ENCODE results near the gene USP48.

Gene USP48

DNA sequence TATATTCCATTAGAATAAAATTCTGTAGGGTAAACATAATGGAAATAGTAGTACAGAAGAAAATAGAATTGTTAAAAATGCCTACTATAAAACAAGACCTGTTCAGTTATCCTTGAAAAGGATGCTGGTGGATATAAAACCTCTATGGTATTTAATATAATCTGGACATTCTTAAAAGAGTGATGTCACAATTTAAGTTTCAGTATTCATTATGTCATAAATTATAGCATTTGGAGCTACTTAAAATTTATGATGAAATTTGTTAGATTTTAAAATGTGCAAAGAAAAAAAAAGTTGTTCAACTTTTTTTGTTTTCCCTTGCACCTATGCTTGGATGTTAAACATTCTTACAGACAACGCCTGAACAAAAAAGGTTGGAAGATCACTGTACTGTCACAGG lies 50.3 kb downstream of the USP48 start:
- Histone ChIP-seq H4K20me1 (no peaks in the 10 kb centered on the region), H3K27ac (no peak overlapping the region), H3K4me3 (no peak overlapping the region), H3K4me1 (no peaks in the 10 kb centered on the region), H3K4me2 (no peak overlapping the region), H3K27me3 (no peaks in the 10 kb centered on the region), H3K36me3 (peaks cover 89% of the 10 kb centered on the region), H3K9ac (no peak overlapping the region), H3K9me3 (no peaks in the 10 kb centered on the region)
- no peak for TF ChIP-seq Cebpa-rat (IDR thresholded peaks at IDR 0.05)

DNA sequence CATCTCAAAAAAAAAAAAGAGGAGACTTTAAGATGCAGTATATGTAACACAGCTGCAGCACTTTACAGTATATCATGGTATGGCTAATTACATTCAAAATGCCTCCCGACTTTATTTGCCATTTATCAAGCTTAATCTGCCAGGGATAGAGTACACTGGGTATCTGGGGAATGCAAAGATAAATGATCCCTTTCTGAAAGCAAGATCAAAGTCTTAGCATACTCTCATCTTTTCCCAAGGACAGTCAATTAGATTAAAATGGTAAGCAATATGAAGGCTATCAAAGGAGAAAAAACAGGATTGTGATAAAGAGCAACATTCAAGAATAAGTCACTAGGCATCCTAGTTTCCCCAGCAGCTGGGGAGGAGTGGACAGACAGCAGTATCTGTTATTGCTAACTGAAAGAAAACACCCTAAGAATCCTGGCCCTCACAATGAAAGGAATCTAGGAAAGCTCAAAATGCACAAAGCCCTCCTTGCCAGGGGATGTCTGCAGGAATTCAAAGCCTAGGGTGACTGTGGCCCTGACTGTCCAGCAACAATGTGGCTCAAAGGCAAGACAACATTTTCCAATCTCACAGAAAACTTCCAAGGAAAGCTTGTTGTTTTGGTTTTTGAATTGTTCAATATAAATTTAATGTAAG lies 57.1 kb downstream of the USP48 start:
- no peak overlapping the region for H3K27ac ChIP-seq
- no peak overlapping the region for H3K4me2 ChIP-seq
- peaks cover 11% of the 10 kb centered on the region; the same call in 1 of the 2 replicates for H4K20me1 ChIP-seq
- peaks cover 94% of the 10 kb centered on the region for H3K36me3 ChIP-seq
- H3K4me1 ChIP-seq, result no peaks in the 10 kb centered on the region
- TF ChIP-seq Cebpa-rat (IDR thresholded peaks at IDR 0.05), result no peak
- no peaks in the 10 kb centered on the region for H3K27me3 ChIP-seq
- H3K9me3 ChIP-seq, result no peaks in the 10 kb centered on the region
- H3K9ac ChIP-seq, result no peak overlapping the region
- H3K4me3 ChIP-seq, result no peak overlapping the region

DNA sequence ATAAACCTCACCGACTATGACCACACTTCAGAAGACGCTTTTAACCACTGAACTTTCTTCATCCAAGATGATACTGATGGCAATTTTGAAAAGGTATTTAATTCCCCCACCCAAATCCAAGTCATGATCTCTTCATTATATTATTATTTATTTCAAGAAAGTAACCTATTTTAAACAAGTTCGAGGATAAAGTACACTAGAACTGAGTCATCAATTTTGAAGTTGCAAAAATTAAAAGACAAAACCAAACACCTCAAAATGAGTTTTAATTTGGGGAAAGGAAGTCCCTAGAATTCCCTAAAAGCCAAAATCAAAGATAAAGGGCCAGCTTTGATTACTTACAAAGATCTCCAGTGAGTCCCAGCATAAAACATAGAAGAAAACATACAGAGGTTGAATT lies 58.4 kb downstream of the USP48 start:
- Histone ChIP-seq H3K9me3 (no peaks in the 10 kb centered on the region), H3K4me2 (no peak overlapping the region), H3K36me3 (peaks cover 93% of the 10 kb centered on the region), H3K9ac (no peak overlapping the region), H4K20me1 (peaks cover 11% of the 10 kb centered on the region; the same call in 1 of the 2 replicates), H3K27me3 (no peaks in the 10 kb centered on the region), H3K4me1 (no peaks in the 10 kb centered on the region), H3K27ac (no peak overlapping the region), H3K4me3 (no peak overlapping the region)
- TF ChIP-seq Cebpa-rat (IDR thresholded peaks at IDR 0.05), result no peak

DNA sequence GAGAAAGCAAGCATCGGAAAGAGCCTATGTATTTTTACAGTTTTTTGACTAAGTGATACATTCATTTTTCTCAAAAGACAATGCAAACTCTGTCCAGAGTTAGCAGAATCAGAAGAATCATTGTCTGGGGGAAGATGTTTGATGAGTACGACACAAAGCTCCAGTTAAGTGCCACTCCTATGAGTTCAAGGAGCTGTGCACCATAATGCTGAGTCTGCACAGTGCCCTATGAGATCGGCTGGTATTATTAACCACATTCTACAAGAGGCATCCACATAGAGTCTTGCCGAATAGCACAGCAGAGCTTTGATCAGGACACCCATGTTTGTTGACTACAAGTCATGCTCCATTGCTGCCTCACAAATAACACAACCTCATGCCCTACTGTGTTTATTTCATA lies 58.9 kb downstream of the USP48 start:
- Histone ChIP-seq H3K27ac (no peak overlapping the region), H3K4me1 (no peaks in the 10 kb centered on the region), H3K9ac (no peak overlapping the region), H3K4me2 (no peak overlapping the region), H3K9me3 (no peaks in the 10 kb centered on the region), H3K27me3 (no peaks in the 10 kb centered on the region), H3K4me3 (no peak overlapping the region), H4K20me1 (peaks cover 11% of the 10 kb centered on the region; the same call in 1 of the 2 replicates), H3K36me3 (peaks cover 94% of the 10 kb centered on the region)
- no peak for TF ChIP-seq Cebpa-rat (IDR thresholded peaks at IDR 0.05)

DNA sequence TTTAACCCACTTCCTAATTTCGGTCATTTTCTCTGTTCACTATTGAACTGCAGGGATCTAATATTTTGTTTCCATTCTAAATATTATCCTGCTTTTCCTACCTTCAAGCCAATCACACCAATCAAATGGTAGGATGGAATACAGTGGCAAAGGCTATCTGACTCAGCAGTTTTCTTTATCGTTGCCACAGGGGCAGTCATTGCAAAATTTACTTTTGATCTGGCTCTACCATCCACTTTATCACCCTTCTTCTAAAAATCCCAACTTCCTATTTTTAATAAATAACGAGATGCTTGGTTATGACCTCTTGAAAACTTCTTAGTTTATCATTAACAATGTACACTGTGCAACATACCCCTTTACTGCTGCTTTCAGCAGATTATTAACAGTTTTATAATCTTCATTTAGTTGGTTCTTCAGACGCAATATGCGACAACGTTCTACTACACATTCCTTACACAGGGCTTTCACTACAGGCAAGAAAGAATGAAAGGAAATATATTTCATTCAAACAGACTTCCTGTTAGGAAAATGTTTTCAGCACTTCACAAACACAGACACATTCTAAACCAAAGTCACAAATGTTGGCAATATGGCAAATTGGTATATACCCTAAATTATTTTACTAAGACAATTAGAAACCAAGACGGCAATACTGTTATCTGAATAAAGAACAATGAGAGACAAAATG lies 61.5 kb downstream of the USP48 start:
- H3K9me3 ChIP-seq, result no peaks in the 10 kb centered on the region
- no peaks in the 10 kb centered on the region for H3K27me3 ChIP-seq
- TF ChIP-seq Cebpa-rat (IDR thresholded peaks at IDR 0.05), result no peak
- H3K4me3 ChIP-seq, result no peak overlapping the region
- no peak overlapping the region for H3K9ac ChIP-seq
- no peak overlapping the region for H3K27ac ChIP-seq
- no peaks in the 10 kb centered on the region for H3K4me1 ChIP-seq
- H3K4me2 ChIP-seq, result no peak overlapping the region
- peaks cover 8% of the 10 kb centered on the region; the same call in 1 of the 2 replicates for H4K20me1 ChIP-seq
- peaks cover 94% of the 10 kb centered on the region for H3K36me3 ChIP-seq

DNA sequence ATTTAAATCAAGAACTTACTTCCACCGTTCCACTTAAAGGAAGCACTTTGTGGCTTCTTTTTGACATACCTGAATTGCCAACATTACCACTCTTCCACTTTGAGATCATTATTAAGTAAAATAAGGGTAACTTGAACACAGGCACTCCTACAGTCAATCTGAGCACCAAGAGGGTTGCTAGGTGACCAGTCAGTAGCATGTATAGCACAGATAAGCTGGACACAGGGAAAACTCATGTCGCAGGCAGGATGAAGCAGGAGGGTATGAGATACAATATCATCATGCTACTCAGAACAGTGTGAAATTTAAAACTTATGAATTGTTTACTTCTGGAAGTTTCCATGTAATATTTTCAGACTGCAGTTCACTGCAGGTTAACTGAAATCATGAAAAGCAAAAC lies 66.8 kb downstream of the USP48 start:
- no peaks in the 10 kb centered on the region for H3K4me1 ChIP-seq
- peaks cover 96% of the 10 kb centered on the region for H3K36me3 ChIP-seq
- H3K4me2 ChIP-seq, result no peak overlapping the region
- no peak for TF ChIP-seq Cebpa-rat (IDR thresholded peaks at IDR 0.05)
- H3K27ac ChIP-seq, result no peak overlapping the region
- H3K9ac ChIP-seq, result no peak overlapping the region
- H3K4me3 ChIP-seq, result no peak overlapping the region
- no peaks in the 10 kb centered on the region for H3K27me3 ChIP-seq
- peaks cover 10% of the 10 kb centered on the region; the same call in 1 of the 2 replicates for H4K20me1 ChIP-seq
- no peaks in the 10 kb centered on the region for H3K9me3 ChIP-seq

DNA sequence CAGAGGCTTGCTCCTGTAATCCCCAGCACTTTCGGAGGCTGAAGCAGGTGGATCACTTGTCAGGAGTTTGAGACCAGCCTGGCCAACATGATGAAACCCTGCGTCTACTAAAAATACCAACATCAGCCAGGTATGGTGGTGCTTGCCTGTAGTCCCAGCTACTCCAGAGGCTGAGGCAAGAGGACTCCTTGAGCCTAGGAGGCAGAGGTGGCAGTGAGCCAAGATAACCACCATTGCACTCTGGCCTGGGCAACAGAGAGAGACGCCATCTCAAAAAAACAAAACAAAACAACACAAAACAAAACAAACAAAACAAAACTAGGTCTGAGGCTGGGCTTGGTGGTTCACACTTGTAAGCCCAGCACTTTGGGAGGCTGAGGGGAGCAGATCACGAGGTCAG lies 75.1 kb downstream of the USP48 start:
- Histone ChIP-seq H3K4me2 (no peak overlapping the region), H3K27ac (no peak overlapping the region), H3K36me3 (peaks cover 78% of the 10 kb centered on the region), H3K4me3 (no peak overlapping the region), H3K9ac (no peak overlapping the region), H3K27me3 (no peaks in the 10 kb centered on the region), H4K20me1 (peaks cover 34% of the 10 kb centered on the region), H3K4me1 (peaks cover 14% of the 10 kb centered on the region), H3K9me3 (no peaks in the 10 kb centered on the region)
- TF ChIP-seq Cebpa-rat (IDR thresholded peaks at IDR 0.05), result no peak

DNA sequence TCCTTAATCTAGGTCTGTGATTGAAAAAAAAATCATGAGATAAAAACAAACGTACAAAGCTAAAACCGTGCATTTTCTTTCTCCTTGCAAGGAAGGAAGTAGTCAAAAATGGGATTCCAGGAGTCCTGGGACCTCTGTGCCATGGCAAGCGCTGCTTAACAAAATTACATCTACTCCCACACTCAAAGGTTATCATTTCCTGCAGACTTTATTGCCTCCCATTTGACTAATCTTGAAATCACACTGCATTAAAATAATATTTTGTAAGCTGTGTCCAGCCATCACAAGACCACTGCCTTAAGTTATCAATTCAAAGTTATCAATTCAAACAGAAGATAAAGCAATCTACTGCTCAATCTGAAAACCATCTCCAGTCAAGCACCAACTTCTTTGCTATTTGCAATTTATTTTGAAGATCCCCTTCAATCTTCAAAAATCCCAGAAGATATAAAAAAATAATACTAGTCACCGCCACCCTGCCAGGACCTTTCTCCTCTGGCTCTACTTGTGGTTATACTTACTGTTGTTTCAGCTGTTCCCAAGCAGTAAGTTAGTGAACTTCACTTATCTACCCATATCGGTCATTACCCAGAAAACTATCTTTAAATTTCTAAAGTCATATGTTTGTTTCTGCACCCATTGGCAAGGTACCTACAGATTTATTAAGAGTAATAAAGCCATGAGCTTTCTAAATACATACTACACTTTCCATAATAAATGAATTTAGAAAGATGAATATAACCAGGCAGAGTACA lies 75.7 kb downstream of the USP48 start:
- Histone ChIP-seq H4K20me1 (peaks cover 34% of the 10 kb centered on the region), H3K4me2 (peak overlapping the region; percentile 41; the same call in 1 of the 2 replicates)

DNA sequence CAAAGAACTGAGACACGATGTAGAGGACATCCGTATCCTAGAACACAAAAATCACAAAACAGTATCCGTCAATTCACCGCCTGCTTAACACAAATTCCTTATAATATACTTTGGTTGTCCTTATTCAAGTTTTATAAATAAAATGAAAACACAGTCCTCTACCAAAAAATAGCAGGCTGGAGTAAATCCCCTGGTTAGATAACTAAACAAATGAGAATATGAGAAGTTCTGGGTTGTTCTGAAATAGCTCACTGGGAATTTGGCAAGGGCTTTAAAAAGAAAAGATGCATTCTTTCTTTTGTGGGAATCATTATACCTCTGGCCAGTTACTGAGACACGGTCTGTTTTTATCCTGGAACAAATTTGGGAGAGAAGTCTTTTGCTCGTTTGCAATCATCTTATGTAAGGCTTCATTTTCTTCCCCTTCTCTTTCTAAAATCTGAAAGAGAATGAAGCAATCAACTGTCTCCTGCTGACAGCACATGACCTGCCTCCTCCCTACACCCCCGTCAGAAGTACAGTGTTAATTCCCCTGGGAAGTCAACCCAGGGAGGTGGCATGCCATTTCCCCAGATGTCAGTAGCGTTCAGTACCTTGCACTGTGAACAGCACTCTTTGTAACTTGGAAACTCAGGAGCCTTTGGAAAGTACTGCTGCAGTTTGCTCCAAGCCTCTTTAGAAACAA lies 76.7 kb downstream of the USP48 start:
- no peak overlapping the region for H3K9ac ChIP-seq

More for the DNA sequence above, 75.7 kb downstream of the USP48 start:
- H3K9ac ChIP-seq, result no peak overlapping the region
- H3K27me3 ChIP-seq, result no peaks in the 10 kb centered on the region
- H3K36me3 ChIP-seq, result peaks cover 79% of the 10 kb centered on the region
- H3K9me3 ChIP-seq, result no peaks in the 10 kb centered on the region
- no peak for TF ChIP-seq Cebpa-rat (IDR thresholded peaks at IDR 0.05)
- no peak overlapping the region for H3K4me3 ChIP-seq
- peaks cover 14% of the 10 kb centered on the region for H3K4me1 ChIP-seq
- no peak overlapping the region for H3K27ac ChIP-seq

More for the DNA sequence above, 76.7 kb downstream of the USP48 start:
- no peaks in the 10 kb centered on the region for H3K9me3 ChIP-seq
- H4K20me1 ChIP-seq, result peaks cover 29% of the 10 kb centered on the region
- H3K36me3 ChIP-seq, result peaks cover 78% of the 10 kb centered on the region
- H3K27ac ChIP-seq, result peak overlapping the region; percentile 27; the same call in 1 of the 2 replicates
- H3K4me2 ChIP-seq, result peak overlapping the region; percentile 41
- H3K4me3 ChIP-seq, result no peak overlapping the region
- no peaks in the 10 kb centered on the region for H3K27me3 ChIP-seq
- H3K4me1 ChIP-seq, result peaks cover 14% of the 10 kb centered on the region
- TF ChIP-seq Cebpa-rat (IDR thresholded peaks at IDR 0.05), result peak; percentile 50; the same call in 1 of the 2 replicates
